Keratinocyte (primary cell): ENCODE data around the gene TMEM218. TPM values are rescaled to one million over a fixed set of nuclear protein-coding genes. Genes with fewer than 3 reads are reported as not detected.

Experiments
- DNase-seq: peaks from one replicate; pipeline ENCODE4 v3.0.0-alpha.2; 2011; ENCODE audit warnings: low read depth, missing footprints, low spot score
- FAIRE-seq: peaks from 2 replicates; lab custom pipeline; 2011; peaks lifted over from hg19 to GRCh38; lab: Jason Lieb, UNC
- H2AFZ ChIP-seq: 2 replicates; pipeline ENCODE4 v1.6.0; 2012; ENCODE audit warnings: low read length, control low read depth, inconsistent platforms; ENCODE audit not compliant: control insufficient read depth
- H3K27ac ChIP-seq: 2 replicates; pipeline ENCODE4 v1.5.1; 2011; ENCODE audit warnings: low read length; ENCODE audit not compliant: control insufficient read depth, insufficient read depth
- H3K27me3 ChIP-seq: 3 replicates; pipeline ENCODE4 v1.6.0; 2011; ENCODE audit warnings: low read length; ENCODE audit not compliant: control insufficient read depth, insufficient read depth; ENCODE audit errors: extremely low read depth
- H3K36me3 ChIP-seq, 2 experiments: 2 replicates in 1 of 2; 3 replicates in 1 of 2; pipeline ENCODE4 v1.5.1; 2011; ENCODE audit warnings: low read length in 2 of 2, mild to moderate bottlenecking in 1 of 2; ENCODE audit not compliant: control insufficient read depth in 2 of 2, insufficient read depth in 2 of 2; ENCODE audit errors: extremely low read depth in 1 of 2
- H3K4me1 ChIP-seq: 3 replicates; pipeline ENCODE4 v1.5.1; 2011; ENCODE audit warnings: low read length; ENCODE audit not compliant: control insufficient read depth, insufficient read depth; ENCODE audit errors: extremely low read depth
- H3K4me2 ChIP-seq: 3 replicates; pipeline ENCODE4 v1.6.0; 2011; ENCODE audit warnings: low read depth, low read length; ENCODE audit not compliant: control insufficient read depth, insufficient read depth; ENCODE audit errors: extremely low read depth
- H3K4me3 ChIP-seq, 3 experiments: fragments of 200-600 bp in 1 of 3; sonication (generic) in 1 of 3; 2 replicates in 2 of 3; 3 replicates in 1 of 3; pipeline ENCODE4 v1.5.1; 2011 to 2016; ENCODE audit warnings: low read length in 3 of 3, mild to moderate bottlenecking in 3 of 3, control low read depth in 2 of 3, inconsistent platforms in 1 of 3, low read depth in 1 of 3, mixed read lengths in 1 of 3, mixed run types in 1 of 3, moderate library complexity in 1 of 3; ENCODE audit not compliant: control insufficient read depth in 2 of 3, insufficient read depth in 2 of 3; ENCODE audit errors: extremely low read depth in 1 of 3
- H3K79me2 ChIP-seq: 2 replicates; pipeline ENCODE4 v1.6.0; 2012; ENCODE audit warnings: low read length; ENCODE audit not compliant: control insufficient read depth, insufficient read depth
- H3K9ac ChIP-seq: 3 replicates; pipeline ENCODE4 v1.6.0; 2011; ENCODE audit warnings: low read length; ENCODE audit not compliant: control insufficient read depth, insufficient read depth; ENCODE audit errors: extremely low read depth
- H3K9me1 ChIP-seq: 3 replicates; pipeline ENCODE4 v1.6.0; 2011; ENCODE audit warnings: low read length; ENCODE audit not compliant: control insufficient read depth, insufficient read depth; ENCODE audit errors: extremely low read depth
- H3K9me3 ChIP-seq: 2 replicates; pipeline ENCODE4 v1.5.1; 2012; ENCODE audit warnings: low read depth, low read length; ENCODE audit not compliant: control insufficient read depth
- H4K20me1 ChIP-seq: 3 replicates; pipeline ENCODE4 v1.6.0; 2011; ENCODE audit warnings: low read length; ENCODE audit not compliant: control insufficient read depth, insufficient read depth; ENCODE audit errors: extremely low read depth
- CTCF ChIP-seq, 3 experiments: IDR thresholded peaks in 1 of 3; conservative IDR thresholded peaks in 1 of 3; optimal IDR thresholded peaks in 1 of 3; 2 replicates in 2 of 3; 3 replicates in 1 of 3; pipeline versions ENCODE3 to v1.5.1; 2011; ENCODE audit warnings: low read length in 3 of 3, mild to moderate bottlenecking in 3 of 3, moderate library complexity in 2 of 3, control low read depth in 1 of 3, inconsistent platforms in 1 of 3; ENCODE audit not compliant: insufficient read depth in 2 of 3; ENCODE audit errors: extremely low read depth in 1 of 3
- EZH2 ChIP-seq: IDR thresholded peaks from one replicate; pipeline ENCODE4 v1.6.1; 2012; ENCODE audit warnings: inconsistent platforms, mild to moderate bottlenecking, low read length, moderate library complexity
- dilution Hi-C: fragments of 300-500 bp; cut with MboI; formaldehyde crosslinking; loops from one replicate; pipeline ENCODE4 v1.7.0; 2020; ENCODE audit warnings: low sequenced_read_pairs; ENCODE audit not compliant: extremely low pct_ligation_motif_present
- polyA plus RNA-seq, 5 experiments: library from polyadenylated mRNA; depleted of rRNA in 3 of 5; stranded (reverse) in 3 of 5; stranded (forward) in 1 of 5; unstranded in 1 of 5; fragments of >200 nt; gene quantifications; 1 replicate in 1 of 5; 2 replicates in 3 of 5; 3 replicates in 1 of 5; pipeline versions ENCODE4 v1.2.1 to v1.2.3, GENCODE V29; 2011 to 2012; ENCODE audit warnings: missing spikeins in 2 of 5, low read depth in 1 of 5, low replicate concordance in 1 of 5

Gene TMEM218
- polyA plus RNA-seq, 1 donor (not counting 4 experiments of a cell fraction or from before 2014, with no cell fraction given), result 34.2 TPM

GRCh38 chr11:125102025-125102424, 9.4 kb downstream of the TMEM218 start:
- Histone ChIP-seq H4K20me1 (no peaks in the 10 kb centered on the region), H3K9me3 (no peaks in the 10 kb centered on the region), H3K27me3 (no peaks in the 10 kb centered on the region), H3K9ac (no peak overlapping the region), H3K4me3 (no peak overlapping the region), H3K9me1 (no peaks in the 10 kb centered on the region), H3K79me2 (peaks cover 1% of the 10 kb centered on the region), H3K4me1 (no peaks in the 10 kb centered on the region), H3K36me3 (peaks cover 0 to 4% of the 10 kb centered on the region in 2 experiments), H3K4me2 (no peak overlapping the region), H3K27ac (no peak overlapping the region), H2AFZ (no peak overlapping the region)
- dilution Hi-C loops, result no loop called here
- FAIRE-seq (no peak), DNase-seq (no peak)
- no peak for TF ChIP-seq EZH2
- no peak for TF ChIP-seq CTCF (optimal IDR thresholded peaks at IDR 0.05 in 1 of 3, IDR thresholded peaks at IDR 0.05 in 1 of 3, conservative IDR thresholded peaks at IDR 0.05 in 1 of 3; ENCODE audit: extremely low read depth in 1 of 3, insufficient read depth in 2 of 3, low read length in 3 of 3)

GRCh38 chr11:125101596-125101995, 9.8 kb downstream of the TMEM218 start:
- Histone ChIP-seq H3K9me1 (no peaks in the 10 kb centered on the region), H3K27ac (no peak overlapping the region), H3K9me3 (no peaks in the 10 kb centered on the region), H3K4me1 (no peaks in the 10 kb centered on the region), H3K4me2 (no peak overlapping the region), H3K36me3 (peaks cover 0 to 4% of the 10 kb centered on the region in 2 experiments), H2AFZ (no peak overlapping the region), H3K9ac (no peak overlapping the region), H3K79me2 (peaks cover 1% of the 10 kb centered on the region), H3K4me3 (no peak overlapping the region), H4K20me1 (no peaks in the 10 kb centered on the region), H3K27me3 (no peaks in the 10 kb centered on the region)
- dilution Hi-C loops, result no loop called here
- no peak for FAIRE-seq
- no peak for TF ChIP-seq CTCF (optimal IDR thresholded peaks at IDR 0.05 in 1 of 3, IDR thresholded peaks at IDR 0.05 in 1 of 3, conservative IDR thresholded peaks at IDR 0.05 in 1 of 3; ENCODE audit: extremely low read depth in 1 of 3, insufficient read depth in 2 of 3, low read length in 3 of 3)
- DNase-seq, result no peak
